Pancreas (tissue), 10 donors: ENCODE measurements around the gene PCCB. TPM values are rescaled to one million over a fixed set of nuclear protein-coding genes. Genes with fewer than 3 reads are reported as not detected.
"Not testable (repeated sequence)": the region's sequence is repeated elsewhere in the genome, so short reads cannot be mapped to it uniquely, and the experiment has no call there.

Experiments used
- ATAC-seq, 4 donors: fragments of 200-7000 bp; cut with Tn5 transposase; one replicate each; pipeline versions ENCODE4 v1.8.0 to v1.9.1; 2020; ENCODE audit warnings: mild to moderate bottlenecking in 4 of 4, moderate library complexity in 4 of 4
- DNase-seq, 6 donors: peaks; one replicate each; pipeline ENCODE4 v3.0.0-alpha.2; 2020
- FAIRE-seq: peaks from 2 replicates; lab custom pipeline; 2012; peaks lifted over from hg19 to GRCh38; lab: Jason Lieb, UNC
- H3K27ac ChIP-seq, 4 donors: fragments of 200-600 bp; sonication (generic); 1 replicate in 3 of 4; 2 replicates in 1 of 4; pipeline versions ENCODE4 v1.5.0 to v1.8.0; 2020
- H3K27me3 ChIP-seq, 4 donors: fragments of 200-600 bp; one replicate each; pipeline ENCODE4 v1.8.0; 2021
- H3K36me3 ChIP-seq, 3 donors: fragments of 200-600 bp; sonication (generic) in 1 of 3; one replicate each; pipeline versions ENCODE4 v1.5.0 to v1.8.0; 2020 to 2021
- H3K4me1 ChIP-seq, 3 donors: fragments of 200-600 bp; one replicate each; pipeline ENCODE4 v1.8.0; 2021
- H3K4me3 ChIP-seq, 4 donors: fragments of 200-600 bp; sonication (generic) in 2 of 4; one replicate each; pipeline versions ENCODE4 v1.5.0 to v1.8.0; 2020 to 2021
- H3K9me3 ChIP-seq, 4 donors: fragments of 200-600 bp; one replicate each; pipeline ENCODE4 v1.8.0; 2021
- CTCF ChIP-seq, 4 donors: fragments of 200-600 bp; sonication (generic) in 3 of 4; IDR thresholded peaks; one replicate each; pipeline versions ENCODE4 v1.5.0 to v1.8.0; 2021; ENCODE audit warnings: antibody characterized with exemption in 4 of 4
- WGBS, 2 donors: extraction: QIAGEN DNeasy Blood & Tissue Kit; methylation state at CpG; one replicate each; pipeline ENCODE4 v1.1.7; 2013; 5-methylcytosine and 5-hydroxymethylcytosine counted together
- intact Hi-C, 3 donors: fragments of 100-400 bp; cut with DNase I; formaldehyde crosslinking; loops; one replicate each; pipeline versions ENCODE4 v1.11.1 to v1.14.2; 2022
- polyA plus RNA-seq, 2 donors: library from polyadenylated mRNA; stranded (reverse); fragments of 200-250 nt; gene quantifications; one replicate each; pipeline ENCODE4 v1.2.3, GENCODE V29; 2013
- total RNA-seq, 6 donors: library from RNA; stranded (reverse); fragmentation: NEBNext Ultra II Directional in 4 of 6; extraction: Animal tissue kit (Norgen Biotek cat#: 25700) in 4 of 6; gene quantifications; one replicate each; pipeline versions ENCODE4 v1.2.1 to v1.2.4, GENCODE V29; 2021 to 2023
- donor health status: healthy with polysubstance abuse.
- donor health status: DM: no; HTN: no; CAD: no; lungs with moderate emphysema.
- donor health status: DM: no; HTN: no; CAD: no.
- donor health status: control.
- donor health status: control.
- donor health status: Bipolar disorder and iron deficiency.
- donor health status: DM: yes; HTN: yes; CAD: no.
- donor health status: DM: no; HTN: no; CAD: no.
- donor health status: DM: no; HTN: no; CAD: no.
- donor health status: DM: yes; HTN: yes; CAD: no.

PCCB gene
- total and polyA plus RNA-seq, 8 donors, result 8.9 to 24.9 (median 14.7) TPM

- Histone ChIP-seq H3K27ac (no peak overlapping the region), H3K4me1 (no peaks in the 10 kb centered on the region), H3K4me3 (no peak overlapping the region), H3K27me3 (no peaks in the 10 kb centered on the region), H3K36me3 (peaks cover 0 to 29% (median 5%) of the 10 kb centered on the region in 3 donors), H3K9me3 (no peaks in the 10 kb centered on the region)
- FAIRE-seq (no peak), DNase-seq (no peak), ATAC-seq (no peak)
- intact Hi-C loops, result no loop called here
- 90 to 95% methylated on average over 2 of the region's 2 CpGs for WGBS, 2 donors
- no peak for TF ChIP-seq CTCF (IDR thresholded peaks at IDR 0.05)
Measured at GRCh38 chr3:136258199-136258598, 8.1 kb downstream of the PCCB start.

DNA sequence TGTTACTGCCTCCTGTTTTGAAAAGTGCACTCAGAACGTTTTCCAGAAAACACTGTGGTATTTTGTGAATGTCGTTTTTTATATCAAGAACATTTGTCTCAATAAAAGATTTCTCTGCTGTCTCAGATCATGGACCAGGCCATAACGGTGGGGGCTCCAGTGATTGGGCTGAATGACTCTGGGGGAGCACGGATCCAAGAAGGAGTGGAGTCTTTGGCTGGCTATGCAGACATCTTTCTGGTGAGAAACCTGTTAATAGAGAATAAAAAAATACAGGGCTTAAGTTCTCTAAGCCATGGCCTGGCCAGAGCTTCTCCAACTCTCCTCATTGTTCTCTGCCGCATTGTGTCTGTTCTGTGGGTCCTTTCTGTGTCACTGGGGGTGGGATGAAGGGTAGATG lies 11.7 kb downstream of the PCCB start:
- FAIRE-seq (no peak), ATAC-seq (no peak), DNase-seq (no peak)
- Histone ChIP-seq H3K4me1 (no peaks in the 10 kb centered on the region), H3K4me3 (no peak overlapping the region), H3K36me3 (peaks cover 0 to 29% (median 5%) of the 10 kb centered on the region in 3 donors), H3K27ac (no peak overlapping the region), H3K27me3 (no peaks in the 10 kb centered on the region), H3K9me3 (no peaks in the 10 kb centered on the region)
- intact Hi-C loops, result no loop called here
- no peak for TF ChIP-seq CTCF (IDR thresholded peaks at IDR 0.05)
- 73 to 77% methylated on average over 5 of the region's 5 CpGs for WGBS, 2 donors

GRCh38 chr3:136262559-136262958 lies 12.4 kb downstream of the PCCB start:
- ATAC-seq (no peak), FAIRE-seq (no peak), DNase-seq (no peak)
- 96 to 97% methylated on average over 2 of the region's 2 CpGs for WGBS, 2 donors
- Histone ChIP-seq H3K4me1 (no peaks in the 10 kb centered on the region), H3K9me3 (no peaks in the 10 kb centered on the region), H3K36me3 (peaks cover 0 to 29% (median 5%) of the 10 kb centered on the region in 3 donors), H3K27me3 (no peaks in the 10 kb centered on the region), H3K4me3 (no peak overlapping the region), H3K27ac (no peak overlapping the region)
- intact Hi-C loops, result no loop called here
- TF ChIP-seq CTCF (IDR thresholded peaks at IDR 0.05), result no peak

DNA sequence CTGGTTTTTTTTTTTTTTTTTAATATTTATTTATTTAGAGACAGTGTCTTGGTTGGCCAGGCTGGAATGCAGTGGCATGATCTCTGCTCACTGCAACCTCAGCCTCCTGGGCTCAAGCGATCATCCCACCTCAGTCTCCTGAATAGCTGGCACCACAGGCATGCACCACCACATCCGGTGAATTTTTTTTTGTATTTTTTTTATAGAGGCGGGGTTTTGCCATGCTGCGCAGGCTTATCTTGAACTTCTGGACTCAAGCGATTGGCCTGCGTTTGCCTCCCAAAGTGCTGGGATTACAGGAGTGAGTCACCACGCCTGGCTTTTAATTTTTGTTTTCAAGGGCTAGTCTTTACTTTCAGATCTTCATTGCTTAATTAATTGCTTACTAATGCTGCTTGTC lies 13.1 kb downstream of the PCCB start:
- 95 to 98% methylated on average over 7 of the region's 7 CpGs for WGBS, 2 donors
- Histone ChIP-seq H3K36me3 (peaks cover 0 to 29% (median 5%) of the 10 kb centered on the region in 3 donors), H3K27ac (no peak overlapping the region), H3K9me3 (no peaks in the 10 kb centered on the region), H3K27me3 (no peaks in the 10 kb centered on the region), H3K4me3 (no peak overlapping the region), H3K4me1 (no peaks in the 10 kb centered on the region)
- intact Hi-C loops, result no loop called here
- FAIRE-seq (no peak), ATAC-seq (no peak), DNase-seq (no peak)
- TF ChIP-seq CTCF (IDR thresholded peaks at IDR 0.05), result no peak

DNA sequence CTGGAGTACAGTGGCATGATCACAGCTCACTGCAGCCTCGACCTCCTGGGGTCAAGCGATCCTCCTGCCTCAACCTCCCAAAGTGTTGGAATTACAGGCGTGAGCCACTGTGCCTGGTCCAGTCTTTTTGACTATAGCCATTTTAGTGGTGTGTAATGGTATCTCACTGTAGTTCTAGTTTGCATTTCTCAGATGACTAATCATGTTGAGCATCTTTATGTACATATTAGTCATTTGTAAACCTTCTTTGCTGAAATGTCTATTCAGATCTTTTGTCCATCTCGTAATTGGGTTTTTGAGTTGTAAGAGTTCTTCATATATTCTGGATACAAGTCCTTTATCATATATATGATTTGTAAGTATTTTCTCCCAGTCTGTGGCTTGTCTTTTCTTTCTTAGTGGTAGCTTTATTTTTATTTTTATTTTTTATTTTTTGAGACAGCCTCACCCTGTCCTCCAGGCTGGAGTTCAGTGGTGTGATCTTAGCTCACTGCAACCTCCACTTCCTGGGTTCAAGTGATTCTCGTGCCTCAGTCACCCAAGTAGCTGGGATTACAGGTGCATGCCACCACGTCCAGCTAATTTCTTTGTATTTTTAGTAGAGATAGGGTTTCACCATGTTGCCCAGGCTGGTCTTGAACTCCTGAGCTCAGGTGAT lies 16.5 kb downstream of the PCCB start:
- DNase-seq, H3K27ac ChIP-seq, ATAC-seq, intact Hi-C loops, H3K4me1 ChIP-seq, H3K9me3 ChIP-seq, H3K27me3 ChIP-seq, FAIRE-seq, H3K4me3 ChIP-seq: not testable (repeated sequence)
- 91 to 97% methylated on average over 6 of the region's 6 CpGs for WGBS, 2 donors
- H3K36me3 ChIP-seq, result peaks cover 0 to 12% (median 0%) of the 10 kb centered on the region in 3 donors
